Posterior vena cava (tissue), 2 donors: ENCODE data around the gene GNAQ. TPM values are rescaled to one million over a fixed set of nuclear protein-coding genes. Genes with fewer than 3 reads are reported as not detected.
"Not testable (repeated sequence)": the region's sequence is repeated elsewhere in the genome, so short reads cannot be mapped to it uniquely, and the experiment has no call there.

Experiments used
- DNase-seq: peaks from one replicate; pipeline ENCODE4 v3.0.0-alpha.2; 2020; ENCODE audit warnings: low spot score
- intact Hi-C, 2 donors: fragments of 100-400 bp; cut with DNase I; formaldehyde crosslinking; loops; one replicate each; pipeline versions ENCODE4 v1.14.1 to v1.14.2; 2022 to 2023
- total RNA-seq, 2 donors: library from RNA; stranded (reverse); fragmentation: NEBNext Ultra II Directional; extraction: Animal tissue kit (Norgen Biotek cat#: 25700); gene quantifications; one replicate each; pipeline ENCODE4 v1.2.1, GENCODE V29; 2021
- donor health status: DM: yes; HTN: yes; CAD: no.
- donor health status: DM: yes; HTN: yes; CAD: no.

Gene GNAQ
- total RNA-seq, 2 donors from 2014 or later: 69.4 to 84.0 TPM

- intact Hi-C loops: no loop called here
- no peak for DNase-seq
Observed at GRCh38 chr9:77783518-77783917, 248.1 kb downstream of the GNAQ start.

- intact Hi-C loops: no loop called here
- no peak for DNase-seq
Observed at GRCh38 chr9:77779010-77779409, 252.6 kb downstream of the GNAQ start.

DNA sequence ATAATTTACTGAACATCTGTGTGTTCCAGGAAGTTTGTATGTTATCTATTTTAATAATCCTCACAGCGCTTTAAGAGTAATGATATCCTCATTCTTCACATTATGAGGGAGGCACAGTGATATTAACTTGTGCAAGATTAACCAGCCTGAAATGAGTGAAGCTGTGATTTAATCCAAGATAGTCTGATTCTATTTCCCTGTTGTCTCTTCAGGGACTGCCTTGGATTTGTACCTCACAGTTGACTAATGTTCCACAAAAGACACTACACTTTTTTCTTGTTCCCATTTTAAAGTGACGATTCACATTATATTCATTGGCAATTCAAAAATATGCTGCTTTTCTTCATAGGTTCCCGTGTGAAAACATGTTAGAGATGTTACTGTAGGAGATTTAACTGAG lies 258.2 kb downstream of the GNAQ start:
- intact Hi-C loops: no loop called here

GRCh38 chr9:77772646-77773045 lies 259.0 kb downstream of the GNAQ start:
- no peak for DNase-seq
- intact Hi-C loops: no loop called here

More for the DNA sequence above, 258.2 kb downstream of the GNAQ start:
- no peak for DNase-seq

GRCh38 chr9:77771171-77771570 lies 260.4 kb downstream of the GNAQ start:
- intact Hi-C loops: no loop called here
- DNase-seq: no peak

GRCh38 chr9:77770340-77770739 lies 261.3 kb downstream of the GNAQ start:
- no peak for DNase-seq
- intact Hi-C loops: no loop called here

GRCh38 chr9:77769246-77769645 lies 262.4 kb downstream of the GNAQ start:
- intact Hi-C loops: no loop called here
- DNase-seq: no peak

- intact Hi-C loops: no loop called here
- DNase-seq: no peak
Observed at GRCh38 chr9:77766587-77766986, 265.0 kb downstream of the GNAQ start.

GRCh38 chr9:77765781-77766259 lies 265.8 kb downstream of the GNAQ start:
- intact Hi-C loops: no loop called here
- DNase-seq: no peak

- intact Hi-C loops: no loop called here
- DNase-seq: no peak
Observed at GRCh38 chr9:77764894-77765780, 266.5 kb downstream of the GNAQ start.

DNA sequence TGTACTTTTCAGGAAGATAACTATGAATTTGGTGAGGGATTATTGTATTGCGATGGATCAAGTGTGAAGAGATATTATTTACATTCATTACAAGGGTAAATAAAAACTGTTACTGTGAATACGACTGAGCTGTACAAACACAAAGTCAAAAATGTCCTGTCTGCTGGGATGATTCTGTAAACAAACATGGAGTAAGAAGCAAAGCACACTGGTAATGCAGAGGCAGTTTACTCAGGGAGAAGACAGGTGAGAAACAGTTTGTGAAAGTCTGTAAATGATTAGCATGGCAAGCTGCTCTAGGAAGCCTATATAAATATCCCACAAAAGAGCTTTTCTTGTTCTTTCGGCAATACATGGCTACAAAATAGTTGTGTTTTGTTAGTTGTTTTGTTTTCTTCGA lies 268.0 kb downstream of the GNAQ start:
- intact Hi-C loops: no loop called here

DNA sequence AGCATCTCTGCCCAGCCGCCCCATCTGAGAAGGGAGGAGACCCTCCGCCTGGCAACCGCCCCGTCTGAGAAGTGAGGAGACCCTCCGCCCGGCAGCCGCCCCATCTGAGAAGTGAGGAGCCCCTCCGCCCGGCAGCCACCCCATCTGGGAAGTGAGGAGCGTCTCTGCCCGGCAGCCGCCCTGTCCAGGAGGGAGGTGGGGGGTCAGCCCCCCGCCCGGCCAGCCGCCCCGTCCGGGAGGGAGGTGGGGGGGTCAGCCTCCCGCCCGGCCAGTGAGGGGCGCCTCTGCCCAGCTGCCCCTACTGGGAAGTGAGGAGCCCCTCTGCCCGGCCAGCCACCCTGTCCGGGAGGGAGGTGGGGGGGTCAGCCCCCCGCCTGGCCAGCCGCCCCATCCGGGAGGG lies 270.7 kb downstream of the GNAQ start:
- intact Hi-C loops: not testable (repeated sequence)
- DNase-seq: peak; percentile 49

More for the DNA sequence above, 268.0 kb downstream of the GNAQ start:
- no peak for DNase-seq

DNA sequence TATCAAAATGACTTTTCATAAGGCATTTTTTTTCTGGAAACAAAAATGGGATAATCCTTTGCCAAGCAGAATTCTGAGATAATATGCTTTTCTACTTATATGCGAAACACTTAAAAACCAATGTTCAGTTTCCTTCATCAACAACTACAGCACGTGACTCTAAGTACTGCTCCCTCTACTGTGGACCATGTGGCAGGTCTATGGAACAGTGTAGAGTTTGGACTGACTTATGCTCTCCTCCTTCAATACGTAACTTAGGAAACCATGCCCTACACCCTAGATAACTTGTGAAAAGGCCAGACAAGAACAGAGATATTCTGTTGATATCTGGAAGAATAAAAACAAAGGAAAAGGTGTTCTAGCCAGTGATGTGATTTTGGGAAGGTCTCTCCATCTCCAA lies 272.2 kb downstream of the GNAQ start:
- intact Hi-C loops: loop anchor here in 1 of 2 donors (10.0 kb wide), 1 partner anchor 275 kb away; the partner anchor contains the start of gene GNAQ
- no peak for DNase-seq

- intact Hi-C loops: loop anchor here in 1 of 2 donors (10.0 kb wide), 1 partner anchor 278 kb away; the partner anchor contains the start of gene GNAQ
- DNase-seq: no peak
Observed at GRCh38 chr9:77756449-77756848, 275.2 kb downstream of the GNAQ start.

DNA sequence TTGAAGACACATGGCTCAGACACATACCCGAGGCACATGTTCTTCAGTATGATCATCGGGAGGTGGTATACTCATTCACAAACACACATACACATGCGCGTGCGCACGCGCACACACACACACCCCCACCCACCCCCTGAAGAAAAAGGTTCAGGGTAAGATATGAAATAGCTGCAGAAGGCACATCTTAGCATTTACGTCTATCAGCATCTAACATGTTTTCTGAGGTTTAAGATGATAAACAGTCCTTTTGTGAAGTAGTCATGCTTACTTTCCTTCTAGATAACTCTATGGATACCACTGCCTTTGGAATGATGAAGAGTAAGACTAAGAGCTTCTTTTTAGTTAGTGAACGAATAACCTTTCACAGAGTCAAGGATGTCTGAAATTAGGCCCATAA lies 278.4 kb downstream of the GNAQ start:
- no peak for DNase-seq
- intact Hi-C loops: loop anchor here (5.0 to 10.0 kb wide), 2 partner anchors 282 to 316 kb away; partner anchors contain the start of gene GNAQ (in 1 of the 2)

- no peak for DNase-seq
- intact Hi-C loops: loop anchor here (5.0 to 10.0 kb wide), 2 partner anchors 282 to 315 kb away; partner anchors contain the start of gene GNAQ (in 1 of the 2)
Observed at GRCh38 chr9:77752554-77752953, 279.1 kb downstream of the GNAQ start.

DNA sequence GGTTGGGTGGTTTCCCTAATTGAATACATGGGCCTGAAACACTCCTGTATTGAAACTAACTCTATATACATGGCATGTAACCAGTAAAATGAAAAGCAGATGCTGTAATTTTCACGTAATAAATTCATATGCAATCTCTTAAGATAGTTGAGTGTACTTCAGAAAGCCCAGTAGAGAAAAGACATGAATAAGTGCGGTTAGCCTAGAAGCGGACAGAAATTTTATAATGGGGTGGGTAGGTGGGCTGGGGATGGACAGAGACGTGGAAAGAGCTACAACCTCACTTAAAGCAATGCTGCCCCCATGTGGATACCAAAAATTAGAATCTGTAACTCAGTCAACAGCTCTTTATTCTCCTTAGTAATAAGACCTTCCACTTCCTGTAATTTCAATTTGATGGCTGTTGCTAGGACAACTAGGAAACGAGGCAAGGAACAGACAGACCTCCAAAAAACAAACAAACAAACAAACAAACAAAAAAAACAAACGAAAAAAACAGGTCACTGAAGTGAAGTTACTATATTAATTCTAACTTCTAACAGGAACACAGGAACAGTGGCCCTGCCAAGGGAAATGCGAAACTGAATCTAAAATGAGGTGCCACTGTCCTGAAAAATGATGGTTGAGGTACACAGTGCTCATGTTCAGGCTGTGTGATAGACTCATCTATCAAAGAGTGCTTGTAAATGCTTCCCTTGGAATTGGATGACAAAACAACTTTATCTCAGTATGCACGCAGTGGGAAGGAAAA lies 280.1 kb downstream of the GNAQ start:
- DNase-seq: no peak
- intact Hi-C loops: loop anchor here (5.0 to 10.0 kb wide), 2 partner anchors 283 to 314 kb away; partner anchors contain the start of gene GNAQ (in 1 of the 2)

GRCh38 chr9:77750981-77751340 lies 280.6 kb downstream of the GNAQ start:
- no peak for DNase-seq
- intact Hi-C loops: loop anchor here (5.0 to 10.0 kb wide), 2 partner anchors 284 to 314 kb away; partner anchors contain the start of gene GNAQ (in 1 of the 2)

- intact Hi-C loops: loop anchor here (5.0 to 10.0 kb wide), 2 partner anchors 285 to 313 kb away; partner anchors contain the start of gene GNAQ (in 1 of the 2)
- no peak for DNase-seq
Observed at GRCh38 chr9:77750284-77750683, 281.3 kb downstream of the GNAQ start.
